Measurements from ENCODE around the gene SCYGR4.
"Not testable (repeated sequence)": the region's sequence is repeated elsewhere in the genome, so short reads cannot be mapped to it uniquely, and the experiment has no call there.

SCYGR4 gene, protein sequence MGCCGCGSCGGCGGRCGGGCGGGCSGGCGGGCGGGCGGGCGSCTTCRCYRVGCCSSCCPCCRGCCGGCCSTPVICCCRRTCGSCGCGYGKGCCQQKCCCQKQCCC

DNA sequence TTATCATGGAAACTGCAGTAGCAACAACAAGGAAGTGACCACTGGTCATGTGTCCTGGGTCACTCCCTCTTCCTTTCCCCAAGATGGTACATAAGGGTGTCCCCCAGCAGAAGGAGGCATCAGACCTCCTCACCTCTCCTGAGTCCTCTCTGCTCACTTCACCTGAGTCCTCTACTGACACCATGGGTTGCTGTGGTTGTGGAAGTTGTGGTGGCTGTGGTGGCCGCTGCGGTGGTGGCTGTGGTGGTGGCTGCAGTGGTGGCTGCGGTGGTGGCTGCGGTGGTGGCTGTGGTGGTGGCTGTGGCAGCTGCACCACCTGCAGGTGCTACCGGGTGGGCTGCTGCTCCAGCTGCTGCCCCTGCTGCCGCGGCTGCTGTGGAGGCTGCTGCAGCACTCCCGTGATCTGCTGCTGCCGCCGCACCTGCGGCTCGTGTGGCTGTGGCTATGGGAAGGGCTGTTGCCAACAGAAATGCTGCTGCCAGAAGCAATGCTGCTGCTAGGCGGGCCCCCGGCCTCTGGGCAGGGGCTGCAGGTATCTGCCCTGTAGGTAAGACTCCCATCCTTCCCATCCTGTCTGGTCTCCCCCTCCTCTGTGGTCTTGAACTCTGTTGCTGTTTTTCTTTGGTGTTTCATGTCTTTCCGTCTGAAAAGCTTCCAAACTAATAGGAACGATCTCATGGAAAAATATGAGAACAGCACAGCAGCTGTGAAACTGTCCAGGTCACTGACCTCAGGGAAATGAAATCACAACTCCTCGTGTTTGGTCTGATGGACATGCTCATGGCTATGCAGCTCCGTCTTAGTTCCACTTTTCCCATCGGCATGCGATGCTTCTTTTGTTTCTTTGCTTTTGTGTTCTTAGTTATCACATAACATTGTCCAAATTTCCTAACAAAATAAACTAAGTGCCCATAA is at the start of gene SCYGR4:
Gene SCYGR4, plus strand, starts transcription at position 183 of the 915 bp plus-strand sequence. Its CDS starts 0 bp downstream, at position 183.
- no peak for DNase-seq

DNA sequence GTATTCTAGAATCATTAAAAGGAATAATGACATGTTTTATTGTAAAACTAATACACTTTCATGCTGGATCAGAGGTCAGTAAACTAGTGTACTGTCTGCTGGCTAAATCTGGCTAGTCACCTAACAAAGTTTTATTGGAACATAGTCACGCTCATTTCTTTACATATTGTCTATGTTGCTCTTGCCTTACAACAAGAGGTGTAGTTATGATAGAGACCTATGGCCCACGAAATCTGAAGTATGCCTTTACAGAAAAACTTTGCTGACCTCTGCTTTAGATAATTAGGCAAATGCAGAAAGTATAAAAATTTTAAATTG is 48.5 kb upstream of the SCYGR4 start:
- DNase-seq: no peak

DNA sequence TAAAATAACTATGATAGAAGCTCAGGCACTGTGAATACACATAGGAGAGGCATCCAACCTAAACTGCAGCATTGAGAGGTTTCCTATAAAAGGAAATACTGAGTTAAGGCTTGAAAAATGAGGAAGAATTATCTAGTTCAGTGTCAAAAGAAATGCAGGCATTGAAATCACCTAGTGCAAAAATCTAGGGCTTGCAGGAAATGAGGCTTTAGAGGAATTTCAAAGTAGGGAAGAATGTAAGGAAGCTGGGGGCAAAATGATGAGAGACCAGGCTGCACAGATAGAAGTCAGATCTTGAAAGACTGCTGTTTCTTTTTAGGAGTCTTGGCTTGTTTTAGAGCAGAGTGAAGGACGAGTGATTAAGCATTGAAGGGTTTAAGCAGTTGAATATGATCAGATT is 46.7 kb upstream of the SCYGR4 start:
- no peak for DNase-seq

DNA sequence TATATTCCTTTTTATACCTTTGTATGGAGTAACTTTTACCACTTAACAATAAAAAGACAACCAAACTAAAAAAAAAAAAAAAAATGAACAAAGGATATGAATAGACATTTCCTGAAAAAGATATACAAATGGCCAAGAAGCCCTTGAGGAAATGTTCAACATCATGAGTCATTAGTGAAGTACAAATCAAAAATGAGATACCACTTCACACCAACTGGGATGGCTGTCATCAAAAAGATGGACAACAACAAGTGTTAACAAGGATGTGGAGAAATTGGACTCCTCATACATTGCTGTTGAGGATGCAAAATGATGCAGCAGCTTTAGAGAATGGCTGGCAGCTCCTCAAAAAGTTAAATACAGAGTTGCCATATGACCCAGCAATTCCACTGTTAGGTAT is 41.2 kb upstream of the SCYGR4 start:
- DNase-seq: no peak

DNA sequence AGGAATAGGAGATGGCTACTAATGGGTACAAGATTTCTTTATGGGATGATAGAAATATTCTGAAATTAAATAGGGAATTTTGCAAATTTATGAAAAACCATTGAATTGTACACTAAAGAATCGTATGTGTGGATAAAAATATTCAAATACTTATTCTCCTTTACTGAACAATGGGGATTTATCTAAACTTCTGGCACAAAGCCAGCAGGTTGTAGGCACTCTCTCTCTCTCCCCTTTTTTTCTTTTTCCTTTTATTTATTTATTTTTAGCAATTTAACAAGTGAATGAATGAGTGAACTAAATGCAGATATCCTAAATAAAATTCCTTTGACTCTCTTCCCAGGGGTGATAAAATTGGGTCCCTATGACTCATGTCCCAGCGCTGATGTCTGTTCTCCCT is 40.5 kb upstream of the SCYGR4 start:
- no peak for DNase-seq

DNA sequence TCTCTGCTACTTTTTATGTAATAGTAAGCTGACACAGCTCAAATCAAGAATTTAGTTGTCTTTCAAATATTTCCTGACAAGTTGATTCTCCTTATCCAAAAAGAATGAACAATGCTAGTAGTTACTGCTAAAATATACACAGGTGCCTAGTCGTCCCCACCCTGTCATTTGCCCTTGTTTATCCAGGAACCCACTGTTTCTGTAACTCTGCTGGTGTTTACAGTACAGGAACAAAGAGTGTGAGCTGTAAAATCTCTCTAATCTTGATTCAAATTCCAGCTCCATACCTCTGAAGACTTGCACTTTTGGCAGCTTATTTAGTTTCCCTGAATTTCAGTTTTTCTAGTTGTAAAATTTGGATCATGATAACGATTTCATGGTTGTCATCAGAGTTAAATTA is 39.7 kb upstream of the SCYGR4 start:
- no peak for DNase-seq

DNA sequence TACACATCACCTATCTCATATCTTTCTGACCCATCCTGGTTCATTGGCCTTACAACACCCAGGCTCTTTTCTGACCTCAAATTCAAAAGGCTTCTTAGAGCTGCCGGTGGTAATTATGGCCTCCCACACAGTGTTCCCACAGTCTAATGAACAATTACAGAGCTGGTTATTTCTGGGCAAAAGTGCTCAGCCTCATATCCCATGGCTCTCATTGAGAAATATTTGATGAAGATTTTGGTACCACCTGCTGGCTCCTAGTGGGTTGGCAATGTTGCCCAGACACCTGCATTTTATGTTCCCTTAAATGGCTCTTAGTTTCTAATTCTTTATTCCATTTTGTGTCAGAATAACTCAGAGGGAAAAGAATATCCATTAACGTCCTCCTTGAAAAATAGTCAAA is 38.7 kb upstream of the SCYGR4 start:
- DNase-seq: no peak

DNA sequence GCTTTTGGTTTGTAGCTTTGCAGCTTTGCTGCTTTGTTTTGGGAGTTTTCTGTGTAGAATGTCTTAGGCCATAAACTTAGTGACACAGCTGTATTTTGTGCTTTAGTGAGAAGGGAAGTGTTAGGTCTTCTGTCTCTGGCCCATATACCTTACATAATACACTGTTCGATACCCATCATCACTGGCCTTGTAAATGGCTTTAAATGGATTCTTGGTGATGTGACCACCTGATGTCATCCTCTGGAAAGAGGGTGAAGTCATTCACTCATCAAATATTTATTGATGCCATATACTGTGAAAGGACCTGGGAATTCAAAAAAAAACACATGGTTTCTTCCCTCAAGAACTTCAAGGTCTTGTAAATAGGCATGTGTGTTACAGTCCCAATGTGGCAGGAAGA is 37.5 kb upstream of the SCYGR4 start:
- DNase-seq: no peak

DNA sequence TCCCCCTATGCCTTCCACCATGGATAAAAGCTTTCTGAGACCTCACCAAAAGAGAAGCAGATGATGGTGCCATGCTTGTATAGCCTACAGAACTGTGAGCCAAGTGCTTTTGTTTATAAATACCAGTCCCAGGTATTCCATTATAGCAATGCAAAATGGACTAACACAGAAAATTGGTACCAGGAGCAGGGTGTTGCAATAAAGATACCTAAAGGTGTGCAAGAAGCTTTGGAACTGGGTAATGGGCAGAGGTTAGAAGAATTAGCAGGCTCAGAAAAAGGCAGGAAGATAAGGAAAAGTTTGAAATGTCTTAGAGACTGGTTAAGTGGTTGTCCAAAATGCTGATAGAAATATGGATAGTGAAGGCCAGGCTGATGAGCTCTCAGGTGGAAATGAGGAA is 34.9 kb upstream of the SCYGR4 start:
- no peak for DNase-seq

DNA sequence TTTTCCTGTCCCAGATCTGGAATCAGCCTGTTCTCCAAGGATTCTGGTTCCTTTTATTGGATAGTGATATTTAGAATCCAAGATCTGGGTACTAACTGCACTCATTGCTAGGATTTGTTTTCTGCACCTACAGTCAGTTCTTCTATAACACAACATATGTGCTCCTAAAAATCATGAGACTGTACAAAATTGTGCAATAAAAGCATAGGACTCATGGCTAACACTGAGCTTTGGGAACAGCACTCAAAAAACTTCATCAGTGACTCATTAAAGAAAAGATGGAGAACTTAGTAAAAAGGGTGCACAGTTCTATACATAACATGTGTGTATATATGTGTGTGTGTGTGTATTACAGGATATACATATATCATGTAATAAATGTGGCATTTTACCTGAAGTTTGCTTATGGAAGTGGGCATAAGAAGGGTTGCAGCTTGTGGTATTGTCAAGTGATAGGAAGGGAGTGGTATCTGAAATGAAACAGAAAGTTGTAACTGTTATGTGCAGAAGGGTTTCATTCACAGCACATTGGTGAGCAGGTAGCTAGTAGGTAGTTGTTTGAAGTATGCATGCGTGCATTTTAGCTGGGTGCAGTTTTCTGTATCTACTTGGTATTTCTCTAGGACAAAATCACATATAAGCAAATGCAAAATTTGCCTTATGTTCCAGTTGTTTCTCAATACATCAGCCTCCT is 24.5 kb upstream of the SCYGR4 start:
- no peak for DNase-seq

DNA sequence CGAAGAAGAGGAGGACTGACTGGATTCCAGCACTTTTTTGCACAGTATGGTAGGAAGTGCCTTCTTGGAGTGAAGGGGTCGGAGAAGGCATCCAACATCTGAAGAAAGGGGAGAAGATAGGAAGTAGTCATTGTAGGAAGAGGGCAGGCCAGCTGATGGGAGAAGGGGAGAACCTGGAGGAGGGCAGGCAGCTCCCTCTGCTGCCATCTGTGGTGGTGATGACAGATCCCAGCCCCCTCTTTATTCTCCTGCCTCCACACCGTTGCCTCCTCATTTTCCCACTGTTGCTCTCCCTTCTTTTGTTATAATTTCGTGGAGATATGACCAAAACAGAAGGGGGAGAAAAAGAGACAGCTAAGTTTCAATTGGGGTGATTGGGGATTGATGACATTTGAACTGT is 21.5 kb upstream of the SCYGR4 start:
- DNase-seq: no peak

DNA sequence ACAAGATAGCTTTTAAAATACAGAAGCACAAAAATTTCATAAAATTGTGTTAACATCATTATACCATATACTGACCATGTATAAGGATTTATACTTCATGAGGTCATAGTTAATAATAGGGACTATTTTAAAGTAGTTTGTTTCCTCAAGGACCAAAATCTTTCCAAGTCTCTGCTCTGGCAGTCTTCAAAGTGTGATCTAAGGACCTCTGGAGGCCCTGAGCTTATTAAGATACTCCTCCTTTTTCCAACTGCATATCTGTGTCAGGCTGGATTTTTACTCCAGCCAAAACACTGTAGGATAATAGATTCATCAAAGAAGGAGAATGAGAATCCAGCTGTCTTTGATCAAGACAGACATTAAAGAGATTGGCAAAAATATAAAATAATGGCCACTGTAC is 20.3 kb upstream of the SCYGR4 start:
- DNase-seq: no peak

DNA sequence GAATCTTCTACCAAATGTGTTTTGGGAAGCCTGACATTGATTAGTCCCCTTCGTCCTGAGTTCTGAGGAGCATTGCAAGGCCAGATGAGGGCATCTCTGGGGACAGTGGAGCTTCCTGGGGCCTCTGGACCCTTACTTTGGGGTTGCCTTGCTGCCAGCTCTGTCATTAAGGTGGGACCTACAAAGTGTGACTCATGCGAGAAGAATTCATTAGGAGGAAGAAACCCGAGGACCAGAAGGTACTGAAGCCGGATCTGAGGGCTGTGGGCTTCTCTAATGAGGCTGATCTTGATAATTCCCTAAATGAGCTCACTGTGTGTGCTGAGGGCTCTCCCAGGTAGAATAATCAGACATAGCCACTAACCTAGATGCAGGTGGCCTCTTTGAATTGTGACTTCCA is 19.3 kb upstream of the SCYGR4 start:
- no peak for DNase-seq

DNA sequence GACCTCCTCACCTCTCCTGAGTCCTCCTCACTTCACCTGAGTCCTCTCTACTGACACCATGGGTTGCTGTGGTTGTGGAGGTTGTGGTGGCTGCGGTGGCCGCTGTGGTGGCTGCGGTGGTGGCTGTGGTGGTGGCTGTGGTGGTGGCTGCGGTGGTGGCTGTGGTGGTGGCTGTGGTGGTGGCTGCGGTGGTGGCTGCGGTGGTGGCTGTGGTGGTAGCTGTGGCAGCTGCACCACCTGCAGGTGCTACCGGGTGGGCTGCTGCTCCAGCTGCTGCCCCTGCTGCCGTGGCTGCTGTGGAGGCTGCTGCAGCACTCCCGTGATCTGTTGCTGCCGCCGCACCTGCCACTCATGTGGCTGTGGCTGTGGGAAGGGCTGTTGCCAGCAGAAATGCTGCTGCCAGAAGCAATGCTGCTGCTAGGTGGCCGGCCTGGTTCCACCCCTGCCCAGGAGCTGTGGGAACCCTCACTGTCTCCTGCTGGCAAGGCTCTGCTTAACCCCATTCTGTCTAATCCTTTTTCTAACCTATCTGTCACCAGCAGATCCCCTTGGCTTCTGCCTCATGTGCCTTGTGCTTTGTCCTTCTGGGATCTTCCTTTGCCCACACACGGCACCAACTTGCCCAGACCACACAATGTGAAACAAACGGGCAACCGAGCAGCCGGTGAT is 18.3 kb upstream of the SCYGR4 start, which contains the start of gene SCYGR2:
Gene SCYGR2, plus strand, starts transcription at position 59 of the 669 bp plus-strand sequence. Its CDS starts 0 bp downstream, at position 59.
- not testable (repeated sequence) for DNase-seq

DNA sequence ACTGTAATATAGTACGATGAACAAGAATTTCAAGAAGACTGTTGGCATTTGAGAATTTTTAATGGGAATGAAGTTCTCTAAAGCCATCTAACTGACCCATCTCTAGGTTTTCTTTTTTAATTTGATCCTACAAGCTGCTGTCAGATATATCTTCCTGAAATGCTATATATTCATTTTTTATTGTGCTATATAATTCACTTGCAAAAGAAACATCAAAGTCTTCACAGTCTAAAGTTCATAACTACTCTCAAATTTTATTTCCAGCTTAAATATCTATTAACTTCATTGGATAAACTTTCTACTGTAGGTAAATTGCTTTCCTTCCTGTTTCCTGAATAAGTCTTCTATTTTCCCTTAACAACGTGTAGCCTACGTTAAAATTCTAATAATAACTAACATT is 14.9 kb upstream of the SCYGR4 start:
- no peak for DNase-seq

DNA sequence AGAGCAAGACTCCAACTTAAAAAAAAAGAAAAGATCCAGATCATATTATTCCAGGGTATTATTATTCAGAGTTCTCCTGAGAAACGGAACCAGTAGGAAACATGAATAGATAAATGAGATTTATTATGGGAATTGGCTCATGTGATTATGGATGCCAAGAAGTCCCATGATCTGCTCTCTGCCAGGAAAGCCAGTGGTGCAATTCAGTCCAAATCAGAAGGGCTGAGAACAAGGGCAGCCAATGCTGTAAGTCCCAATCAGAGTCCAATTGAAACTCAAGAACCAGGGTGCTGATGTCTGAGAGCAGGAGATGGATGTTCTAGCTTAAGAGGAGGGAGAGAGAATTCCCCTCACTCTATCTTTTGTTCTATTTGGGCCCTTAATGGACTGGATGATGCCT is 10.8 kb upstream of the SCYGR4 start:
- DNase-seq: no peak

DNA sequence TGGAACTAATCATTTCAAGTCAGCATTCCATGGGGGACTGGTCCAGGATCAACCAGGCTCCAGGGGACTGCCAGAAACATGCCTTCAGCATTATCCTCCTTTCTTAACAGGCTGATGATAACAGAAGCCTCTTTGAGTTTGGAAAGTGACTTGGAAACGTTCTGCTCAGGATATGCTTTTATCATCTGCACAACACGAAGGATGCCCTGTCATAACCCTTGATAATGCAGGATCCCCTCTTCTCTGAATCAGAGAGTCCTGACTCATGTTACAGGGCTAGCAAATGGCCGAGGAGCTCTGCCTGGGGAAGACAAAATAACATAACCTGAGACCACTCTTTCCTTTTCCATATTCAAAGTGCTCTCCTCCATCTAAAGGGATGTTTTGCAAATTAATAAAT is 9.4 kb upstream of the SCYGR4 start:
- DNase-seq: no peak

DNA sequence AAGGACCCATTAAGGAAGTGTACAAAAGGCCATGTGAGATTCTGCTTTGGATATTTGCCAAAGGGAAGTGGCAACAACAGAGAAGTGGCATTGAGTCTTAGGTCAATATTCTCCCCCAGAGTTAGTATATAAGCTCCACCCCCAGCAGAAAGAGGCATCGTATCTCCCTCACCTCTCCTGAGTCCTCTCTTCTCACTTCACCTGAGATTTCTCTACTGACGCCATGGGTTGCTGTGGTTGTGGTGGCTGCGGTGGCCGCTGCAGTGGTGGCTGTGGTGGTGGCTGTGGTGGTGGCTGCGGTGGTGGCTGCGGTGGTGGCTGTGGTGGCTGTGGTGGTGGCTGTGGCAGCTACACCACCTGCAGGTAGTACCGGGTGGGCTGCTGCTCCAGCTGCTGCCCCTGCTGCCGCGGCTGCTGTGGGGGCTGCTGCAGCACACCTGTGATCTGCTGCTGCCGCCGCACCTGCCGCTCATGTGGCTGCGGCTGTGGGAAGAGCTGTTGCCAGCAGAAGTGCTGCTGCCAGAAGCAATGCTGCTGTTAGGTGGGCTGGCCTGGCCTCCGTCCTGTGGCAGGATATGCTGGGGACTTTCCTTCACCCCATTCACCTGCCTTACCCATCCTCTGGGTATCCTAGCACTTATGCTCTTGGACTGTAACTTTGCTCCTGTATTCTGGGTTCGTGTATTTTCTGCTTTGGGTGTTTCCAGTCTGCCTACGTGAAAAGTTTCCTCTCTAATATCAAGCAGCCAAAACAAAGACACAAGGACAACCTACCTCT is 8.5 kb upstream of the SCYGR4 start:
- DNase-seq: no peak

DNA sequence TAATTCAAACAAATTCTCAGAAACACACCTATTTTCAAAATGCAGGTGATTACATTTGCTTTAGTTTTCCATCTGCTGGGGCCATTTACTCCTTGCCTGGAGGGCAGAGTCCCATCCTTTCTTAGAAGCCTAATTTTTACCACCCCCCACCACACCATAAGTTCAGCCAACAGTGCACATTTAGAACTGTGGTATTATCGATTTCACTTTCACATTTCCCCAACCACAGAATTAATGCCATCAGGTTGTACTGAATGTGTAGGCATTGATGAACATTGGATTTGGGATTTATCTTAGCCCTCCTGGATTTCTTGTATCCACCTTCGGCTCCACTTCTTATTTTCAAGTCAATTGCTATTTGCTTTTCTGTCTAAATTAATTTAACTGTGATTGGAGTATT is 7.2 kb upstream of the SCYGR4 start:
- no peak for DNase-seq

DNA sequence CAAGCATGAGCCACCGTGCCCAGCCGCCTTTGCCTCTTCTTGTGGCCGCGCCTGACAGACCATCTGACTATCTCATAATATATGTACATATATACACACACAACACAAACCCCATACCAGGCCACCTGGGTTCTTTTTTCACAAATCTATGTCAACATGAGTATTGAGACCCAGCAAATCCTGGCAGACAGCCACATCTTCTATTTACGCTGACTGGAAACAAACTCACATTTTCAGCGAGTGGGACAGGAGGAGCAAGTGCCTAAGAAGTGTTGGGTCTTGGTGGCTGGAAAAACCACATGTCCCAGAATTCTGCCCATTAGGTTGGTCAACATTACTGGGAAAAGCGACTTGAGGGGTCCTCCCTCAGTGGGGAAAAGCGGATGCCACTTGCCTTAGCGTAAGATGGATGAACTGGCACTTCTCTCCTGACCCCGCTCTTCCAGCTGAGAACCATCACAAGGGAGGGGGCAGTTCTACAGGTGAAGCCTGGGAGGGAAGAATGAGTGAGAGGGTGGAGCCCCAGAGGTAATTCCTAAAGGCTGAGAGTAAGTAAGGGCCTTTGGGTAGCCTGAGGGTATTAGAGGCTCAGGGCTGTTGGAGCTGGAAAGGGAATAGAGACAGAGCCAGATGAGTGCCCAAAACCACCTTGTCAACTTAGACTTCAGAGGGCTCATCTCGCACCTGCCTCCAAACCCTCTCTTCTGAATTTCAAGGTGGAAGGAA is 4.6 kb upstream of the SCYGR4 start:
- DNase-seq: no peak

DNA sequence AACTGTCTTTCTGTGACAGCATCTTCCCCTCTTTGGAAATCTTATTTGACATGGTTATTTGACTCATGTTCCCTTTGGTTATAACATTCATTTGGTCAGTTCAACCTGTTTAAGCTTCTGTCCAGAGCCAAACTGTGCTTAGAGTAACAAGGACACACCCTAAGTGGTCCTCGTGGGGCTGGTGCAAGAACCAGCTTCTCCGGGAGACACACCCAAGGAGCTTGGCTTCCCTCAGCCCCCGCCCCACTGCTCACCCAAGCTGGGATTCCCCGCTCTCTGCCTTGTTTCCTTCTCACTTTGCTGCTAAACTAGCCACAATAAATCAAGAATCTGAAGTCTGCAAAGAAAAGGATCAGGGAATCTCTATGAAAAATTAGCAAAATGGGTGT is 4.0 kb upstream of the SCYGR4 start:
- DNase-seq: no peak

DNA sequence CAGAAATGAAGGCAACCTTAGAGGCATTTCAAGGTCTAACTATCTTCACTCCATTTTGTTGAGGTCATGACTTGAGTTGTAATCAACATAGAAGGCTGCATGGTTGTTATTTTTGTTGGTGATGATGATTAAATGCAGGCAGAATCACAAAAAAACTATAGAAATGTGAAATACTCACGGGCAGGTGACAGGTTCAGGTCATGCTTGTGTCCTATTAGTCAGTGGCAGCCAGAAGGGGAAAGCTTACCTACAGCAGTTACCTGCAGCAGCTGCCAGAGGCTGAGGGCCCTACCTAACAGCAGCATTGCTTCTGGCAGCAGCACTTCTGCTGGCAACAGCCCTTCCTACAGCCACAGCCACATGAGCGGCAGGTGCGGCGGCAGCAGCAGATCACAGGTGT is 3.1 kb upstream of the SCYGR4 start:
- DNase-seq: no peak
